GM18907 (cell line): Measurements from ENCODE around the gene KIF26A.

Experiments
- ATAC-seq: cut with Tn5 transposase; IDR thresholded peaks from one replicate; pipeline ENCODE4 v1.9.1; 2021; ENCODE audit warnings: mild to moderate bottlenecking, moderate library complexity; ENCODE audit not compliant: unreplicated experiment

Gene KIF26A

DNA sequence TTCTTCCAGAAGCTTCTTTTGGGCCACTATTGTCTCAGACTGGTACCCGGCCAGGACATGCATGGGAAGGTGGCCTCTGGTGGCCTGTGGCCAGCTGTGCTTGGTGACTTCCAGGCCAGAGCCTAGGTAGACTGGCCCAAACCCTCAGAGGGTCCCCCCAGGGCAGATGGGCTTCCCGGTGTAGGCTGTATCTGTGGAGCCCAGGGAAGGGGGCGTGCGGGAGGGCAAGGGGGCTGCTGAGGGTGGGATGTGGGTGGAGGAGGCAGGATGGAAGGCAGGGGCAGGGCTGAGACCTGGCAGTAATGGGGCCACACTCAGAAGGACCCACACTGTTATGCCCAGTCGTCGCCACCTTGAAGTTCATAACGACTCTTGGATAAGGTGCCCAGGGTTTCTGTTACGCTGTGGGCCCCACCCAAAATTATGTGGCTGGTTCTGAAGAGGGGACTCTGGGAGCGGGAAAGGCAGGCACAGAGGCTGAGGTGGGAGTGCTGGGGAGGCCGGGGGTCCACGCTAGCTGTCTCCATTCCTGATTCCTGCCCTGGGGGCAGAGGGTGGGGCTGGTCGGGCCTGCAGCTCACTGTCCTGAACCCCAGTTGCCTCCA lies 52.1 kb downstream of the KIF26A start:
- ATAC-seq = no peak

DNA sequence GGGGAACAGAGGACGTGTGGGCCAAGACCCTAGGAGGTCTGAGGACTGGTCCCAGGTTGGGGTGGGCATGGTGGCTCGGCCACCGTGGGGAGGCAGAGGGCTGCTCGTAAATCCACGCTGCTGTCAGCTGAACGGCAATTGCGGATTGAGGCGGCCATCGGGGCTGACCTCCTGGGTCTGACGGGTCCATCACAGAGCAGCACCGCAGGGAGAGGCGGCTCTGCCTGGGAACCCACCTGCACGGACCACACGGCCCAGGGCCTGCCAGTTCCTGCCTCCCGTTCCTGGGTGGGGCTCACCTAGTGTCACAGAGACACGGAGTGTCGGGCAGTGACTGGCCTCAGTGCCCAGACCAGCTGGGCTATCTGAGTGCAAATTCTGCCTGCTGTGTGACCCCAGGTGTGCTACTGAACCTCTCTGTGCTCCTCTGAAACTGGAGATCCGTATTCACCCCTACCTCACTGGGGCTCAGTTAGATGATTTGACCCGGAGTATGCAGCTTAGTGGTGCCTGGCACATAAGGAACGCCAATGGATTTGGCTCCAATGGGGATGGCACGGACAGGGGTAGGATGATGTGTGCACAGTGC lies 53.1 kb downstream of the KIF26A start:
- ATAC-seq = no peak

DNA sequence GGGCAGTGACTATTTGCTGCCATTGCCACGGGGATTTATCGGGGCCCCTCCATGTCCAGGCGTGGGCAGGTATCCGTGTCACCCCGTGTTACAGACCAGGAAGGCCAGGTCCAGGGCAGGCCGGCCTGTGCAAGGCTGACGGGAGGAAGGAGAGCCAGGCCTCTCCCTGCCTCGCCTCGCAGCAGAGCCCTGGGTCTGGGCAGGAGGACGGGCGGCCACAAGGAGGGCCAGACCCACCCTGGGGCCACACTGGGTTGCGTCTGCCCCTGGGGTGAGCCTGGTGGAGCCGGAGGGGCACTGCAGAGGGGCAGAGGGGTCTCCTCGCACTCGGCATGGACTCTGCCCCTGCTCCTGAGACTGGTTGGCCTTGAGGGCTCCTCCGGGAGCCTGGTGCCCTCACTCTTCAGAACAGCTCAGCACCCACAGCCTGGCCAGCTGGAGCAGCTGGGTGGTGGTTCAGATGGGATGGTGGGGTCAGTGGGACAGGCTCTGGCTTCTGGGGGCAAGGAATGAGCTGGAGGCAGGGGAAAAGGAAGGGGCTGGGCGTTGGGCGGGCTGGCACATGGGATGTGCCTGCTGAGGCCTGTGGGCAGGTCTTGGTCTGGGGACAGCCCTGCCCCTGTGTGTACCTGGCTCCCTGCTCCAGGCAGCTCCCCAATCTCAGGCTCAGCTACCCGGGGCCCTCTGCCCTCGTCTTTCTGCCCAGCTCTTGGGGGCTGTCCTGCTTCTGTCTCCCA lies 53.9 kb downstream of the KIF26A start:
- no peak for ATAC-seq

DNA sequence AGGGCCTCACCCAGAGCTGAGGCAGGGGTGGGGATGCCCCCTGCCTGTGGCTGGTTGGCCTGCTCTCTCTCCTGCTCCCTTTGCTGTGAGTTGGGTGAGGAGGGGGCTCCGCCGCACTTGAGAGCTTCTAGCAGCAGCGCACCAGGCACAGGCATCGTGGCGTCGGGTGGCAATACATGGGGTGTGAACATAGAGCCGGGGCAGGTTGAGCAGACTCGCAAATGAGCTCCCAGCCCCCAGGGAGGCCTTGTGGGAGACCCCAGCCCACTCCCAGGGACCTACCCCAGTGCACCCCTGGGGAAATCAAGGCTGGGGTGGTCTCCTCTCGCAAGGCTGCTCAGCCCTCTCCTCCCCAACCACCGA lies 54.5 kb downstream of the KIF26A start:
- ATAC-seq = no peak

DNA sequence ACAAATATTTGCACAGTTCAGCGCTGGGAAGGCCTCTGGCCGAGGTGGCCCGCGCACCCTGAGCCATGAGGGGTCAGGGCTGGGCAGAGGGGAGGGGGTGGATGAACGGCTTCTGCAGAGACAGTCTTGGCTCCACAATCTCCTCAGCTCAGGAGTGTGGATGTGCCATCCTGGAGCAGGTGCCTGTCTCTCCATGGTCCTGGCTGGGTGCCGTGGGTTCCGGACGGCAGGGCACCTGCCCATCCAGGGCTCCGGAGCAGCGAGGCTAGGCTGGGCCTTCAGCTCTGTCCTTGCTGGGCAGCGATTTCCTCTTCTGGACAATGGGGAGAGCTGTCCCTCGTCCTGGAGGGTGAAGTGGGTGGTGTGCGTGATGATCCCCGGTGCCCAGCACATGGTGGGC lies 55.6 kb downstream of the KIF26A start:
- ATAC-seq = no peak

DNA sequence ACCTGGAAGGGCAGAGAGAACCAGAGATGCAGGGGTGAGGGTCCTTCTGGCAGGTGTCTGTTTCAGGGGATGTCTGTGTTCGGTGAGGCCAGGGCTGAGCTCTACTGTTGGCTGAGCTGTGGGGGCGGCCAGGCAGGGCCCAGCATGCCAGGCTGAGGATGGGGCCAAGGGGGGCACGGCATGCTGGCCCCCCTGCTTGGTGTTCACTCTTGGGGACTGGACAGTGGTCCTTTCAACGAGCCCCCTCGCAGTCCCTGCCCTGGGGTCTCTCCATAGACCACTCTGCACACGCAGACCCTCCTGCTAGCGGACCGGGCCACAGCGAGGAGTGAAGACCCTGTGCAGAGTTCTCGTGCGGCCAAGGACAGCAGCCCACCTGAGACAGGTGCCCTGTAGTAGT lies 56.3 kb downstream of the KIF26A start:
- ATAC-seq = no peak

DNA sequence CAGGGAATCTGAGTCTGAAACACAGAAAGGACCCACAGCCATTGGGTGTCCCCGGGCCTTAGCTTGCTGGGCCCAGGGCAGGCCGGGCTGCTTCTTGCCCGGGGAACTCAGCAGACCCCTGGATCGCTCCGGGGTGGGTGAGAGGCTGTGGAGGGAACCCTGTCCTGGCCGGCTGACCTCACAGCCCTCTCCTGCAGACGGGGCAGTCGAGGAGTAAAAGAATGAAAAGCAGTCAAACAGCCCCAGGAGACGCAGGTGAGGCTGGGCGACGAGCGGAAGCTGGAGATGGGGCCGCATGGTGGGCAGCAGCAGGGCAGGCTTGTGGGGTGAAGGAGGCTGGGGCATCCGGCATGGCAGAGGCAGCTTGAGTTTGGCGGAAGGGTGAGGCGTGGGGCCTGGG lies 57.0 kb downstream of the KIF26A start:
- no peak for ATAC-seq

DNA sequence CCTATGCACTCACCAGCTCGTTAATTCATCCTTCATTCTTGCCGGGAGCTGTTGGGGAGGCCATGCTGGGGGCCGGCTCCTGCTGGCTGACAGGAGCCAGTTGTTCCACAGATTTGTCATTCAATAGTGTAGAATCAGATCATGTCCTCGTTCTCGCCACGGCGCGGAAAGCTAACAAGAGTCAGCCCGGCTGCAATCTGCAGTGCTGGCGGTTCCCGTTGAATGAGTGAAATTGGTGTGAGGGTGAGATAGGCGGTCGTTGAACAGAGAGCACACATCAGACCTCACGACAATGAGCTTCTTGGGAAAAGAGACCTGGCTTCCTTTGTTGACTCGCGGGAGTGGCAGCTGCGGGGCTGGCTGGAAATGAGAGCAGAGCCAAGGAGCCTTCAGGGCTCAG lies 57.5 kb downstream of the KIF26A start:
- ATAC-seq = no peak

DNA sequence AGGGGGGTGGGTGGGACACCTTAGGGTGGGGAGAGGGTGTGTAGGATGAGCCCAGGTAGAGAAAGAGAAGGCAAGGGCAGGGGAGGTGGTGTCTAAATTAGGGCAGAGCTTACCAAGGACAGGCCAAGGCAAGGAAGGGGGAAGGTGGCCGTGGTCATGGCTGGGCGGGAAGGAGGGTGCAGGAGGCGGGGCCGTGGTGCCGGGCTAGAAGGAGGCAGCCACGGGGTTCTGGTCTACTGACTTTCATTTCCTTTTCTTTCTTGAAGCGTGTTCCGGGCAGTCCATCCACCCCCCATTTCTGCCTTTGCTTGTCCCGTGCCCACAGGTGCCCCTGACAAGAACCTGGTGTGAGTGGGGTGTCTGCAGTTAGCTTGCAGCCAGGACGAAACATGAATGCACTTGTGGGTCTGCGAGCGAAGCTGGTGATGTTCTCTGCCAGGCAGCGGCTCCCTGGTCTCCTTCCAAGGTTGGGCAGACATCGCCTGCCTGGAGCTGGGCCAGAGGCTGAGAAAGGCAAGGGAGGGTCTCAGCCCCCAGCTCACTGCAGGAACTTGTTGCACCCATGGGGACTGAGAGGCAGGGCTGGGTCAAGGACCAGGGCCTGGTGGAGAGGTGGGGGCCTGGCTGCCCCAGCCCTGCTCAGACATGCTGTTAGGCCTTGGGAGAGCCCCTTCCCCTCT lies 58.2 kb downstream of the KIF26A start:
- ATAC-seq = no peak

DNA sequence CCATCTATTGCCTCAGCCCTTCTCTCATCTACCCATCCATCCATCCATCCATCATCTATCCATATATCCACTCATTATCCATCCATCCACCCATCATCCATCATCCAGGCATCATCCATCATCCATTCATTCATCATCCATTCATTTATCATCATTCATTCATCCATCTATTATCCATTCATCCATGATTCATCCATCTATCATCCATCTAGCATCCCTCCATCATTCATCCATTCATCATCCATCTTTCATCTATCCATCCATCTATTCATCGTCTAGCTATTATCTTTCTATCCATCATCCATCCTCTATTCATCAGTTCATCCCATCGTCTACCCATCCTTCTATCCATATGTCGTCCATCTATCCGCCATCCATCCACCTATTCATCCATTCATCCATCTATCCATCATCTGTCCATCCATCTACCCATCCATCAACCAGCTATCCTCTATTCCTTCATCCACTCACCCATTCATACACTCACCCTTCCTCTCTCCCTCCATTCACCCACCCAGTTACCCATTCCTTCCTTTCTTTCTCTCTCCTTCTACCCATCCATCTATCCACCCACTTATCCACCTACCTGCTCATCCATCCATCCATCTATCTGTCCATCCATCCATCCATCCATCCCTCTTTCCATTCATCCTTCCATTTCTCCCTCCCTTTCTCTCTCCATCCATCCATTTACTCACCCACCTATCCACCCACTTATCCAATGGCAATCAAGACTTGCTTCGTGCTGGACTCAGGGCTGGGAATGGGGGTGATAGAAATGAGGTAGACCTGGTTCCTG lies 59.3 kb downstream of the KIF26A start:
- ATAC-seq = no peak

DNA sequence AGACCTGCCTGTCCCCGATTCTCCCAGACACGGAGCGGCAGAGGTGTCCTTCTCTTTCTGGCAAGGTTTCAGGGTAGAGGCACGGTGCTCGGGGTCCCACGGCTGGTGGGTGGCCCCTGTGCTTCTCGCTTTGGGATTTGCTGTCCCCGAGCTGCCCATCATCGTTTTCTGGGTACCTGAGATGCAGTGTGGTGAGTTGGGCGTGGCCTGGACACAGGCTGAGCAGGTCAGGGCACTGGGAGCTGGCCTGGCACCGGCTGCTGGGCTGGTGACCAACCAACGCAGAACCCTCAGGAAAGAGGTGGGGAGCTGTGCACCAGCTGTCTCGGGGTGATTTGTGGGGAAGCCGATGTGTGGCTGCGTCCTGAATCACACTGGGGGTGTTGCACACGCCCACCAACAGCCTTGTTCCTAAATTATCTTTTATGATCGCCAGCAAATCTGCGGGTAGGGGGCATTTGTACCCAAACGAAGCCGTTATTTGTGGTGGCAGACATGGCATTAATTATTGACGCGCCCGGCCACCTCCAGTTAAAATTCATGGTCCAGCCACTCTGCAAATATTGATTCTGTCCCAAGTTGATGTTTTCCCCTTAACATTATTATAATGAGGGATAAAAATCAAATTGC lies 61.0 kb downstream of the KIF26A start:
- no peak for ATAC-seq

DNA sequence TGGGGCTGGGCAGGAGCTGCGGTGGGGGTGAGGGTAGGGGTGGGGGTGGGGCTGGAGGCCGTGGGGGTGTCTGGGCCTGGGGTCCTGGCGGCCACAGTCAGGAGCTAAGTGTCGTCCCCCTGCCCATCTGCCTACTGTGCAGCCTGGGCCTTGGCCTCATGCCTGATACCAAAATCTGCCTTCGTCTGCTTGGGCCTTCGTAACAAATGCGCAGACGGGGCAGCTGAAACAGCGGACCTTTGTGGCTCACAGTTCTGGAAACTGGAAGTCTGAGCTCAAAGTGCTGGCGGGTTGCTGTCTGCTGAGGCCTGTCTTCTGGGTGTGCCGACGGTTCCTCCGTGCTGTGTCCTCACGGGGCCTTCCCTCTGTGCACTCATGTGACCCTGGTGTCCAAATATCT lies 61.7 kb downstream of the KIF26A start:
- no peak for ATAC-seq

DNA sequence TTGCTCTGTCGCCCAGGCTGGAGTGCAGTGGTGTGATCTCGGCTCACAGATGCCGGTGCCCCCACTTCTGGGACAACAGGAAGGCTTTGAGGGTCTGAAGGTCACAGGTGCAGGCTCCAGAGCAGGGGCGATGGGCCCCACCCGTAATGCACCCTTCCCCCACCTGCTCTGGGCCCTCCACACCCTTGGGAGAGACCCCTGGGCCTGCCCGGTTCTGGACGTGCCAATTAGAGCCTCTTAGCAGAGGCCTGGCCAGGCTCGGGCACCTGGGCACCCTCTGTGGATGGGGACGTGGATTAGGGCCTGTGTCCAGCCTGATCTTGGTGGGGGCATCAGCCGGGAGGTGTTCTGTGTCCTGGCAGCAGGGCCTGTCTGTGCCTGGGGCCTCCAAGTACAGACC lies 62.2 kb downstream of the KIF26A start:
- ATAC-seq = no peak

DNA sequence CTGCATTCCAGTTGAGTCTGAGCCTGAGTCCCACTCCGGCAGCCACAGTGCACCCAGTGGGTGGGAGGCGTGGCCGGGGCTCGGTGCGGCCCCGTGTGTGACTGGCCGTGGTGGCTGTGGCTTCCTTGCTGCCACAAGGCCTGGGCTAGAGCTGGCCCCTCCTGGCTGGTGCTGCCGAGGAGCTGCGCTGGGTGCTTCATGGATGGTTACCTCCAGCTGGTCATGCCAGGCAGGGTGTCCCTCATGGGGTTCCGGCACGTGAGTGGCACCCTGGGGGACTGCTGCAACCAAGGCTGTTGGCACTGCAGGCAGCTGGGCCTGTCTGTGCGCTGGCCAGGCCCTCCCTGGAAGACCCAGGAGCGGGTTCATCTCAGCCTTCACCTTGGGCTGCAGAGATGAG lies 62.7 kb downstream of the KIF26A start:
- ATAC-seq = no peak

DNA sequence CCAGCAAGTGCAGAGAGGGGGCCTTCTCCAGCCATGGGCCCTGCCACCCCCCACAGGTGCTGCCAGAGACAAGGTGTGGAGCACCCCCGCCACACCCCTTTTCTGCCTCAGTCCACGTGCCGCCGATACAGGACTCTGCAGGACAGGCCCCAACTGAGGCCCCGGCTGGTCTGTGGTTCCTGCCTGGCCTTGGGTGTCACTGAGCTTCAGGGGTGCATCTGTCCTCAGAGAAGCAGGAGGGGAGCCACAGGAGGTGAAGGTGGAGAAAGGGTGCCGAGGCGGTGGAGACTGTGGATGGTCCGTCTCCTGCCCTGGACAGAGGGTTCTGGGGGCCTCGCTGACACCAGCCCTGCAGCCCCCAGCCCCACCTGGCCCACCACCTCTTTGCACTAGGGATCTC lies 63.1 kb downstream of the KIF26A start:
- ATAC-seq = no peak

DNA sequence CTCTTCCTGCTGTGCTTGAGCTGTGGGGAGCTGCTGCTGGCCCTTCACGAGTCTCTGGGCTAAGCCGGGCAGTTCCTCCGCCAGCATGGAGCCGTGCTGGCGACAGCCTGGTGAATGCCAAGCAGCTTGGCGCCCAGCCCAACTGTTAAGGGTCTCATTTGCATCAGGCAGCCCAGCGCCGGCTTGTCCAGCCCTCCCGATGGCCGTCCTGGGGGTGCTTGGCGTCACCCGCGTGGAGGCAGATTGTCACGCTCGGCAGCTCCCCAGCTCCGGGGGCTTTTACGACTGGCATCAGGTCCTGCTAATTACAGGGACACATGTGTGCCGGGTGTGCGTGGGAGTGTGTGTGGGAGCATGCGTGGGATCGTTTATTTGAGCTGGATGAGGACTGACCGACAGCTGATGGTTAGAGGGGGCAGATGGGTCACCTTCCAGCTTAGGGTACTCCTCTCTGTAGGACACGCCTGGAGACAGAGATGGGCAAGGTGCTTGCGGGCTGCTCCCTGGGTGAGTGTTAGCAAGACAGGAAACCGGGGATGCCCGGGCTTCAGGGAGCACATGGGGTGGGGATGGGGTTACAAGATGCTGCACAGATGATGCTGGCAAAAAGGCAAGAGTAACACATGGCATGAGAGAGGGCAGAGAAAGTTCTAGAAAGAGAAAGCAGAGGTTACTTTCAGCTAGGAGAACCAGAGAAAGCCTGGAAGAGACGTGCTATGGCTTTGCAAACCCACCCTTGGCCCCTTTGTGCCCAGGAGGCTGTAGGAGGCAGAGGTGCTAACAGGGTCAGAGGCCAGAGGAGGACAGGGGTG lies 64.1 kb downstream of the KIF26A start:
- no peak for ATAC-seq

DNA sequence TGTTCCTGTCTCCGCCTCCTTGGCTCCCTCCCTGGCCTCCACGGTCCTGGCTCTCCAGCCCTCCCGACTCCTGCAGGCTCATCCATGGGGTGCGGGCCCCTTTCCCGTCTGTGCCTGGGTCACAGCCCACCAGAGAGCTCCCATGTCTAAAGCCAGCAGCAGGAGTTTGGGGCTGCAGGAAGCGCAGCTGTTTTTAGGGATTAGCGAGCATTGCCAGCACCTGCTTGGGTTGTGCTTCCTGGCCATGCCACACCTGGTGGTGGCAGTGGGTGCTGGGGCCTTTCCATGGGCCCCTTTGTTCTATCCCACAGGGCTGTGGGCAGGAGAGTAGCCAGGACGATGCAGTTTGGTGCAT lies 64.7 kb downstream of the KIF26A start:
- no peak for ATAC-seq

DNA sequence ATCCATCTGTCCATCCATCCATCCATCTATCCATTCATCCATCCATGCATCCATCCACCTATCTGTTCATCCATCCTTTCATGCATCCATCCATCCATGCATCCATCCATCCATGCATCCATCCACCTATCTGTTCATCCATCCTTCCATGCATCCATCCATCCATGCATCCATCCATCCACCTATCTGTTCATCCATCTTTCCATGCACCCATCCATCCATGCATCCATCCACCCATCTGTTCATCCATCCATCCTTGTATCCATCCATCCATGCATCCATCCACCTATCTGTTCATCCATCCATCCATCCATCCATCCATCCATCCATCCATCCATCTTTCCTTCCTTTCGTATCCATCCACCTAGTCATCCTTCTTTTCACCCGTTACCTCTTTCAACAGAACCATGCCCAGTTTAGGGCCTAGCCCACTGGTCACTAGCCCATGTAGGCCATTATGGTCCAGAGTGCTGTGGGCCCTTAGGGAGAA lies 66.3 kb downstream of the KIF26A start:
- ATAC-seq = no peak

DNA sequence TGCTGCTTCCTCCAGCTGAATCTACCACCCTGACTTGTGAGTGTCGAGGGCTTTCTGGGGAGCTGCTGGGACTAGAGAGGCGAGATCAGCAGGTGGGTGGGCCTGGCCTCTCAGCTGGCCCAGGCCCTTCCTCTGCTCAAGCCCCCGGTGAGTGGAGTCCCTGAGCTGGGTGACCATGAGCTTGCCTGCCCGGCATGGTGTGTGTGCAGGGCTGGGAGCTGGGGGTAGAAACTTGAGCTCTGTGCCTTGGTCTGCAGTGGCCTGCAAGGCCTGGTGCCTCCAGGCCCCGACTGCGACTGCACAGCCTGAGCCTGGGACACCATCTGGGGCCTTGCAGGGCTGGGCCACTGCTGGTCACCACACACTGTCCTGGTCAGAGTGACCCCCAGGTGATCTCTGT lies 67.4 kb downstream of the KIF26A start:
- ATAC-seq = no peak
